HUES48 (cell line): ENCODE data around the gene TSKU.
"Not testable (repeated sequence)": the region's sequence is repeated elsewhere in the genome, so short reads cannot be mapped to it uniquely, and the experiment has no call there.

Experiments
- H3K27ac ChIP-seq: one replicate; pipeline ENCODE4 v1.7.0; 2013; ENCODE audit warnings: low read depth, low read length, inconsistent platforms
- H3K27me3 ChIP-seq: 2 replicates; pipeline ENCODE4 v1.6.1; 2013; ENCODE audit warnings: mild to moderate bottlenecking, low read length; ENCODE audit not compliant: control insufficient read depth, insufficient read depth
- H3K36me3 ChIP-seq: 2 replicates; pipeline ENCODE4 v1.6.1; 2013; ENCODE audit warnings: low read length; ENCODE audit not compliant: control insufficient read depth, insufficient read depth
- H3K4me1 ChIP-seq: 2 replicates; pipeline ENCODE4 v1.6.1; 2013; ENCODE audit warnings: mild to moderate bottlenecking, low read length; ENCODE audit not compliant: control insufficient read depth, insufficient read depth
- H3K4me3 ChIP-seq: 2 replicates; pipeline ENCODE4 v1.5.1; 2013; ENCODE audit warnings: mild to moderate bottlenecking, low read depth, low read length
- H3K9ac ChIP-seq: 2 replicates; pipeline ENCODE4 v1.6.1; 2013; ENCODE audit warnings: mild to moderate bottlenecking, low read depth, low read length, moderate library complexity
- H3K9me3 ChIP-seq: 2 replicates; pipeline ENCODE4 v1.6.1; 2013; ENCODE audit warnings: low read length; ENCODE audit not compliant: control insufficient read depth, insufficient read depth

Gene TSKU

GRCh38 chr11:76783294-76783895, at the start of gene TSKU:
Gene TSKU (plus strand): TSS chr11:76783356. CDS start chr11:76795617, 12,261 bp downstream.
- no peaks in the 10 kb centered on the region for H3K27me3 ChIP-seq
- H3K9ac ChIP-seq, result peak within 1 kb of the TSS; percentile 96
- H3K4me1 ChIP-seq, result peaks cover 40% of the 10 kb centered on the region
- H3K9me3 ChIP-seq, result no peaks in the 10 kb centered on the region
- peak within 1 kb of the TSS; percentile 97 for H3K27ac ChIP-seq
- peak within 1 kb of the TSS; percentile 96 for H3K4me3 ChIP-seq
- peaks cover 10% of the 10 kb centered on the region; the same call in 1 of the 2 replicates for H3K36me3 ChIP-seq

GRCh38 chr11:76733906-76734305, 49.2 kb upstream of the TSKU start:
- H3K9me3 ChIP-seq, H3K27me3 ChIP-seq, H3K36me3 ChIP-seq, H3K4me3 ChIP-seq, H3K27ac ChIP-seq, H3K9ac ChIP-seq: not testable (repeated sequence)
- H3K4me1 ChIP-seq, result peaks cover 14% of the 10 kb centered on the region

- Histone ChIP-seq H3K4me1 (peaks cover 14% of the 10 kb centered on the region), H3K9ac (no peak overlapping the region), H3K27me3 (no peaks in the 10 kb centered on the region), H3K27ac (peak overlapping the region; percentile 23), H3K4me3 (no peak overlapping the region), H3K36me3 (no peaks in the 10 kb centered on the region), H3K9me3 (no peaks in the 10 kb centered on the region)
Observed at GRCh38 chr11:76734456-76735420, 48.4 kb upstream of the TSKU start.

- Histone ChIP-seq H3K27ac (no peak overlapping the region), H3K9ac (no peak overlapping the region), H3K27me3 (no peaks in the 10 kb centered on the region), H3K4me1 (peaks cover 14% of the 10 kb centered on the region), H3K36me3 (no peaks in the 10 kb centered on the region), H3K9me3 (no peaks in the 10 kb centered on the region), H3K4me3 (no peak overlapping the region)
Observed at GRCh38 chr11:76735841-76736240, 47.3 kb upstream of the TSKU start.

GRCh38 chr11:76736266-76736665, 46.9 kb upstream of the TSKU start:
- no peaks in the 10 kb centered on the region for H3K27me3 ChIP-seq
- H3K9me3 ChIP-seq, result no peaks in the 10 kb centered on the region
- no peak overlapping the region for H3K9ac ChIP-seq
- H3K4me3 ChIP-seq, result no peak overlapping the region
- H3K4me1 ChIP-seq, result peaks cover 14% of the 10 kb centered on the region
- no peak overlapping the region for H3K27ac ChIP-seq
- H3K36me3 ChIP-seq, result no peaks in the 10 kb centered on the region

- H3K27me3 ChIP-seq, result no peaks in the 10 kb centered on the region
- no peak overlapping the region for H3K4me3 ChIP-seq
- H3K9me3 ChIP-seq, result no peaks in the 10 kb centered on the region
- H3K36me3 ChIP-seq, result no peaks in the 10 kb centered on the region
- no peak overlapping the region for H3K9ac ChIP-seq
- H3K4me1 ChIP-seq, result peaks cover 14% of the 10 kb centered on the region
- no peak overlapping the region for H3K27ac ChIP-seq
Observed at GRCh38 chr11:76736773-76737495, 46.2 kb upstream of the TSKU start.

- no peak overlapping the region for H3K27ac ChIP-seq
- no peaks in the 10 kb centered on the region for H3K36me3 ChIP-seq
- H3K4me3 ChIP-seq, result no peak overlapping the region
- H3K9me3 ChIP-seq, result no peaks in the 10 kb centered on the region
- peaks cover 14% of the 10 kb centered on the region for H3K4me1 ChIP-seq
- no peaks in the 10 kb centered on the region for H3K27me3 ChIP-seq
- H3K9ac ChIP-seq, result no peak overlapping the region
Observed at GRCh38 chr11:76738618-76739240, 44.4 kb upstream of the TSKU start.

- H3K4me3 ChIP-seq, result no peak overlapping the region
- H3K4me1 ChIP-seq, result peaks cover 9% of the 10 kb centered on the region
- H3K27me3 ChIP-seq, result no peaks in the 10 kb centered on the region
- H3K36me3 ChIP-seq, result no peaks in the 10 kb centered on the region
- no peaks in the 10 kb centered on the region for H3K9me3 ChIP-seq
- no peak overlapping the region for H3K27ac ChIP-seq
- H3K9ac ChIP-seq, result no peak overlapping the region
Observed at GRCh38 chr11:76739798-76740197, 43.4 kb upstream of the TSKU start.

- Histone ChIP-seq H3K4me3 (no peak overlapping the region), H3K36me3 (no peaks in the 10 kb centered on the region), H3K9me3 (no peaks in the 10 kb centered on the region), H3K4me1 (no peaks in the 10 kb centered on the region), H3K27me3 (no peaks in the 10 kb centered on the region), H3K9ac (no peak overlapping the region), H3K27ac (no peak overlapping the region)
Observed at GRCh38 chr11:76740772-76741171, 42.4 kb upstream of the TSKU start.

- H3K27ac ChIP-seq, result no peak overlapping the region
- H3K9me3 ChIP-seq, result no peaks in the 10 kb centered on the region
- peaks cover 4% of the 10 kb centered on the region; the same call in 1 of the 2 replicates for H3K4me1 ChIP-seq
- H3K9ac ChIP-seq, result no peak overlapping the region
- no peaks in the 10 kb centered on the region for H3K36me3 ChIP-seq
- no peaks in the 10 kb centered on the region for H3K27me3 ChIP-seq
- H3K4me3 ChIP-seq, result no peak overlapping the region
Observed at GRCh38 chr11:76742902-76743301, 40.3 kb upstream of the TSKU start.
